ENCODE data around the gene IQSEC3. TPM values are rescaled to one million over a fixed set of nuclear protein-coding genes. Genes with fewer than 3 reads are reported as not detected.
"Not testable (repeated sequence)": the region's sequence is repeated elsewhere in the genome, so short reads cannot be mapped to it uniquely, and the experiment has no call there.

The IQSEC3 gene
- polyA plus RNA-seq, 1 experiment: not detected

GRCh38 chr12:57539-57938 lies 9.0 kb upstream of the IQSEC3 start:
- TF ChIP-seq CTCF (IDR thresholded peaks at IDR 0.05; ENCODE audit: insufficient read depth, low read depth, low read length): no peak
- peaks cover 6% of the 10 kb centered on the region for H3K27me3 ChIP-seq (ENCODE audit: control insufficient read depth, insufficient read depth, low read length)
- CTCF ChIA-PET: no interaction called here
- no peak for DNase-seq (ENCODE audit: low read depth)
- no peaks in the 10 kb centered on the region for H3K36me3 ChIP-seq (ENCODE audit: control insufficient read depth, insufficient read depth, low read length)
- POLR2A ChIA-PET: no interaction called here
- no peak overlapping the region for H3K4me3 ChIP-seq (ENCODE audit: low read depth, low read length)

- no peak for TF ChIP-seq CTCF (IDR thresholded peaks at IDR 0.05; ENCODE audit: insufficient read depth, low read depth, low read length)
- Histone ChIP-seq H3K4me3 (ENCODE audit: low read depth, low read length) (no peak overlapping the region), H3K27me3 (ENCODE audit: control insufficient read depth, insufficient read depth, low read length) (peaks cover 2% of the 10 kb centered on the region), H3K36me3 (ENCODE audit: control insufficient read depth, insufficient read depth, low read length) (no peaks in the 10 kb centered on the region)
- DNase-seq (ENCODE audit: low read depth): no peak
- ChIA-PET POLR2A (no interaction called here), CTCF (no interaction called here)
Observed at GRCh38 chr12:58832-59231, 7.7 kb upstream of the IQSEC3 start.

GRCh38 chr12:61845-62244 lies 4.7 kb upstream of the IQSEC3 start:
- DNase-seq (ENCODE audit: low read depth); H3K36me3 ChIP-seq (ENCODE audit: control insufficient read depth, insufficient read depth, low read length); H3K27me3 ChIP-seq (ENCODE audit: control insufficient read depth, insufficient read depth, low read length); H3K4me3 ChIP-seq (ENCODE audit: low read depth, low read length); CTCF ChIA-PET; POLR2A ChIA-PET: not testable (repeated sequence)

- CTCF ChIA-PET; H3K4me3 ChIP-seq (ENCODE audit: low read depth, low read length); POLR2A ChIA-PET; DNase-seq (ENCODE audit: low read depth); H3K27me3 ChIP-seq (ENCODE audit: control insufficient read depth, insufficient read depth, low read length); H3K36me3 ChIP-seq (ENCODE audit: control insufficient read depth, insufficient read depth, low read length): not testable (repeated sequence)
Observed at GRCh38 chr12:65491-66063, 990 bp upstream of the IQSEC3 start.

GRCh38 chr12:66782-67504 lies 376 bp downstream of the IQSEC3 start:
- DNase-seq (ENCODE audit: low read depth); H3K4me3 ChIP-seq (ENCODE audit: low read depth, low read length); POLR2A ChIA-PET; H3K27me3 ChIP-seq (ENCODE audit: control insufficient read depth, insufficient read depth, low read length); H3K36me3 ChIP-seq (ENCODE audit: control insufficient read depth, insufficient read depth, low read length); CTCF ChIA-PET: not testable (repeated sequence)

GRCh38 chr12:69677-70076 lies 3.1 kb downstream of the IQSEC3 start:
- H3K27me3 ChIP-seq (ENCODE audit: control insufficient read depth, insufficient read depth, low read length); H3K4me3 ChIP-seq (ENCODE audit: low read depth, low read length); H3K36me3 ChIP-seq (ENCODE audit: control insufficient read depth, insufficient read depth, low read length); DNase-seq (ENCODE audit: low read depth); CTCF ChIA-PET; POLR2A ChIA-PET: not testable (repeated sequence)

GRCh38 chr12:70541-70940 lies 4.0 kb downstream of the IQSEC3 start:
- CTCF ChIA-PET; H3K27me3 ChIP-seq (ENCODE audit: control insufficient read depth, insufficient read depth, low read length); DNase-seq (ENCODE audit: low read depth); H3K4me3 ChIP-seq (ENCODE audit: low read depth, low read length); POLR2A ChIA-PET; H3K36me3 ChIP-seq (ENCODE audit: control insufficient read depth, insufficient read depth, low read length): not testable (repeated sequence)

GRCh38 chr12:72018-72417 lies 5.5 kb downstream of the IQSEC3 start:
- CTCF ChIA-PET; DNase-seq (ENCODE audit: low read depth); H3K4me3 ChIP-seq (ENCODE audit: low read depth, low read length); H3K27me3 ChIP-seq (ENCODE audit: control insufficient read depth, insufficient read depth, low read length); POLR2A ChIA-PET; H3K36me3 ChIP-seq (ENCODE audit: control insufficient read depth, insufficient read depth, low read length): not testable (repeated sequence)

- POLR2A ChIA-PET; H3K36me3 ChIP-seq (ENCODE audit: control insufficient read depth, insufficient read depth, low read length); DNase-seq (ENCODE audit: low read depth): not testable (repeated sequence)
Observed at GRCh38 chr12:74420-75190, 8.0 kb downstream of the IQSEC3 start.

GRCh38 chr12:75541-75940 lies 9.0 kb downstream of the IQSEC3 start:
- POLR2A ChIA-PET; H3K4me3 ChIP-seq (ENCODE audit: low read depth, low read length); H3K36me3 ChIP-seq (ENCODE audit: control insufficient read depth, insufficient read depth, low read length); H3K27me3 ChIP-seq (ENCODE audit: control insufficient read depth, insufficient read depth, low read length); DNase-seq (ENCODE audit: low read depth); CTCF ChIA-PET: not testable (repeated sequence)

More at GRCh38 chr12:74420-75190, 8.0 kb downstream of the IQSEC3 start:
- H3K4me3 ChIP-seq (ENCODE audit: low read depth, low read length); CTCF ChIA-PET; H3K27me3 ChIP-seq (ENCODE audit: control insufficient read depth, insufficient read depth, low read length): not testable (repeated sequence)

- DNase-seq (ENCODE audit: low read depth); H3K4me3 ChIP-seq (ENCODE audit: low read depth, low read length); H3K36me3 ChIP-seq (ENCODE audit: control insufficient read depth, insufficient read depth, low read length); POLR2A ChIA-PET; CTCF ChIA-PET: not testable (repeated sequence)
- H3K27me3 ChIP-seq (ENCODE audit: control insufficient read depth, insufficient read depth, low read length): peaks cover 13% of the 10 kb centered on the region
Observed at GRCh38 chr12:76102-76501, 9.5 kb downstream of the IQSEC3 start.

Data from BJ (cell line).